Endothelial cell of umbilical vein (primary cell): Measurements from ENCODE around the gene CHAF1A. TPM values are rescaled to one million over a fixed set of nuclear protein-coding genes. Genes with fewer than 3 reads are reported as not detected.

Experiments used
- BruUV-seq: library from RNA; stranded (reverse); fragments of 400-500 nt; replicated peaks from 2 replicates; lab custom pipeline; 2021; lab: Mats Ljungman, UMichigan
- CTCF ChIA-PET: fragments of 300-600, 350-600 bp; sonication (Branson Sonifier 250); formaldehyde crosslinking; loops from one replicate; lab custom pipeline; 2021; ENCODE audit warnings: antibody characterized with exemption, inconsistent platforms; lab: Charles Lee
- POLR2A ChIA-PET: fragments of 300-600, 350-600 bp; sonication (Branson Sonifier 250); formaldehyde crosslinking; loops from one replicate; lab custom pipeline; 2021; ENCODE audit warnings: antibody characterized with exemption, inconsistent platforms; lab: Charles Lee
- DNase-seq: peaks from one replicate; pipeline ENCODE4 v3.0.0-alpha.2; 2011; ENCODE audit warnings: low read depth, low spot score
- FAIRE-seq: peaks from 2 replicates; lab custom pipeline; 2011; peaks lifted over from hg19 to GRCh38; lab: Jason Lieb, UNC
- H2AFZ ChIP-seq: 2 replicates; pipeline ENCODE4 v1.6.0; 2012; ENCODE audit warnings: low read depth, low read length, control low read depth, inconsistent platforms
- H3K27ac ChIP-seq: 2 replicates; pipeline ENCODE4 v1.5.1; 2011; ENCODE audit warnings: low read depth, mild to moderate bottlenecking, control low read depth, low read length, moderate library complexity; ENCODE audit not compliant: insufficient read depth
- H3K27me3 ChIP-seq, 2 experiments: 2 replicates each; pipeline versions ENCODE4 v1.6.0 to v1.6.1; 2011; ENCODE audit warnings: low read length in 2 of 2, mixed read lengths in 1 of 2; ENCODE audit not compliant: control insufficient read depth in 2 of 2, insufficient read depth in 2 of 2
- H3K36me3 ChIP-seq, 2 experiments: 2 replicates in 1 of 2; 3 replicates in 1 of 2; pipeline ENCODE4 v1.5.1; 2011; ENCODE audit warnings: low read length in 2 of 2, mild to moderate bottlenecking in 1 of 2, moderate library complexity in 1 of 2; ENCODE audit not compliant: control insufficient read depth in 2 of 2, insufficient read depth in 2 of 2; ENCODE audit errors: extremely low read depth in 1 of 2
- H3K4me1 ChIP-seq: 3 replicates; pipeline ENCODE4 v1.5.1; 2011; ENCODE audit warnings: mild to moderate bottlenecking, low read length; ENCODE audit not compliant: control insufficient read depth, insufficient read depth; ENCODE audit errors: extremely low read depth
- H3K4me2 ChIP-seq: 2 replicates; pipeline ENCODE4 v1.6.1; 2011; ENCODE audit warnings: low read length, control low read depth, mixed read lengths; ENCODE audit not compliant: insufficient read depth
- H3K4me3 ChIP-seq, 3 experiments: fragments of 200-600 bp in 1 of 3; sonication (generic), shearing (Covaris generic) in 1 of 3; replicated peaks in 1 of 3; 2 replicates each; pipeline ENCODE4 v1.5.1; 2011 to 2016; ENCODE audit warnings: control low read depth in 3 of 3, low read length in 3 of 3, mild to moderate bottlenecking in 2 of 3, inconsistent platforms in 1 of 3, low read depth in 1 of 3, moderate library complexity in 1 of 3; ENCODE audit not compliant: insufficient read depth in 1 of 3
- H3K79me2 ChIP-seq: 2 replicates; pipeline ENCODE4 v1.6.0; 2012; ENCODE audit warnings: low read length, inconsistent platforms; ENCODE audit not compliant: control insufficient read depth, insufficient read depth
- H3K9ac ChIP-seq: replicated peaks from 2 replicates; pipeline ENCODE3; 2011; ENCODE audit warnings: low read length, control low read depth; ENCODE audit not compliant: insufficient read depth; ENCODE audit errors: extremely low read depth
- H3K9me1 ChIP-seq: replicated peaks from 3 replicates; pipeline ENCODE4 v1.6.0; 2011; ENCODE audit warnings: mild to moderate bottlenecking, low read length; ENCODE audit not compliant: control insufficient read depth, insufficient read depth; ENCODE audit errors: extremely low read depth
- H3K9me3 ChIP-seq: replicated peaks from 2 replicates; pipeline ENCODE4 v1.5.1; 2012; ENCODE audit warnings: low read length, inconsistent platforms; ENCODE audit not compliant: control insufficient read depth, insufficient read depth
- H4K20me1 ChIP-seq: replicated peaks from 2 replicates; pipeline ENCODE3; 2011; ENCODE audit warnings: mild to moderate bottlenecking, low read length; ENCODE audit not compliant: control insufficient read depth, insufficient read depth; ENCODE audit errors: extremely low read depth
- CTCF ChIP-seq, 2 donors: IDR thresholded peaks; 1 replicate in 1 of 2; 2 replicates in 1 of 2; pipeline ENCODE4 v1.5.1; 2011; ENCODE audit warnings: low read length in 2 of 2, mild to moderate bottlenecking in 2 of 2, moderate library complexity in 2 of 2, control low read depth in 1 of 2, inconsistent platforms in 1 of 2, low read depth in 1 of 2; ENCODE audit not compliant: insufficient read depth in 1 of 2; ENCODE audit errors: extremely low read depth in 1 of 2
- EZH2 ChIP-seq: IDR thresholded peaks from 2 replicates; pipeline ENCODE4 v1.6.1; 2012; ENCODE audit warnings: borderline replicate concordance, low read depth, mild to moderate bottlenecking, moderate library complexity, low read length, inconsistent platforms; ENCODE audit not compliant: severe bottlenecking
- FOS ChIP-seq: IDR thresholded peaks from 2 replicates; pipeline ENCODE4 v1.6.1; 2011; ENCODE audit warnings: mild to moderate bottlenecking, low read length, moderate library complexity, borderline replicate concordance; ENCODE audit not compliant: insufficient read depth
- GATA2 ChIP-seq: IDR thresholded peaks from 2 replicates; pipeline ENCODE4 v1.7.0; 2011; ENCODE audit warnings: low read depth, mild to moderate bottlenecking, moderate library complexity, mixed read lengths, low read length; ENCODE audit not compliant: insufficient read length, insufficient read depth
- JUN ChIP-seq: IDR thresholded peaks from 2 replicates; pipeline ENCODE4 v1.6.1; 2011; ENCODE audit warnings: borderline replicate concordance, low read depth; ENCODE audit not compliant: insufficient read length, insufficient read depth
- MAX ChIP-seq: IDR thresholded peaks from 2 replicates; pipeline ENCODE4 v1.6.1; 2011; ENCODE audit not compliant: insufficient read depth, insufficient read length
- MYC ChIP-seq: IDR thresholded peaks from one replicate; pipeline ENCODE4 v1.6.1; 2011; ENCODE audit warnings: mild to moderate bottlenecking, low read depth, low read length
- POLR2A ChIP-seq: IDR thresholded peaks from 2 replicates; pipeline ENCODE4 v1.6.1; 2012; ENCODE audit warnings: low read depth, mild to moderate bottlenecking, control low read depth, low read length
- POLR2AphosphoS5 ChIP-seq: IDR thresholded peaks from 2 replicates; pipeline ENCODE4 v1.6.1; 2012; ENCODE audit warnings: low read depth, mild to moderate bottlenecking, control low read depth, low read length, moderate library complexity; ENCODE audit not compliant: insufficient read depth
- dilution Hi-C: fragments of 300-500 bp; cut with MboI; formaldehyde crosslinking; loops from one replicate; pipeline ENCODE4 v1.15.0; 2019; ENCODE audit warnings: low sequenced_read_pairs; ENCODE audit not compliant: extremely low pct_ligation_motif_present
- intact Hi-C: fragments of 100-400 bp; cut with micrococcal nuclease; formaldehyde crosslinking; loops from one replicate; pipeline ENCODE4 v1.10.0; 2022
- polyA plus RNA-seq, 4 experiments: library from polyadenylated mRNA; depleted of rRNA in 3 of 4; stranded (reverse) in 3 of 4; unstranded in 1 of 4; fragments of >200 nt; gene quantifications; 2 replicates each; pipeline versions ENCODE4 v1.2.1 to v1.2.3, GENCODE V29; 2011 to 2012; ENCODE audit warnings: missing spikeins in 1 of 4
- total RNA-seq: library from RNA; stranded (reverse); gene quantifications from 2 replicates; pipeline ENCODE4 v1.2.3, GENCODE V29; 2021

CHAF1A gene
- total and polyA plus RNA-seq, 2 donors (not counting 3 experiments of a cell fraction or from before 2014, with no cell fraction given), result 19.5 to 44.5 TPM

- Histone ChIP-seq H4K20me1 (no peaks in the 10 kb centered on the region), H3K4me3 (peak overlapping the region in 1 of 3 experiments; percentile 3), H3K9me3 (no peaks in the 10 kb centered on the region), H3K4me2 (peak overlapping the region; percentile 40), H3K9me1 (no peaks in the 10 kb centered on the region), H3K4me1 (peaks cover 64% of the 10 kb centered on the region), H3K27ac (peak overlapping the region; percentile 88), H3K9ac (peak overlapping the region; percentile 75), H3K79me2 (peaks cover 80% of the 10 kb centered on the region), H2AFZ (no peak overlapping the region), H3K36me3 (peaks cover 5 to 6% of the 10 kb centered on the region in 2 experiments), H3K27me3 (no peaks in the 10 kb centered on the region)
- DNase-seq (no peak), FAIRE-seq (peak; percentile 12)
- dilution Hi-C loops, result no loop called here
- ChIA-PET CTCF (interaction anchor here (0.6 to 7.9 kb wide), 6 partner anchors 10 to 127 kb away, joined by 3 to 105 read pairs (median 25); partner anchors contain the start of genes CHAF1A, MPND and SH3GL1), POLR2A (interaction anchor here (0.9 to 1.5 kb wide), 4 partner anchors 9 to 49 kb away, joined by 3 to 4 read pairs (median 3); partner anchors contain the start of genes CHAF1A and SH3GL1)
- TF ChIP-seq POLR2AphosphoS5 (no peak), POLR2A (no peak), EZH2 (no peak), MYC (no peak), GATA2 (no peak), JUN (no peak), CTCF (IDR thresholded peaks at IDR 0.05; ENCODE audit: extremely low read depth in 1 of 2, insufficient read depth in 1 of 2, low read depth in 1 of 2, low read length in 2 of 2) (no peak), MAX (no peak), FOS (no peak)
- intact Hi-C loops, result loop anchor here (1.0 kb wide), 2 partner anchors 9 to 80 kb away; partner anchors contain the start of gene SH3GL1
- no TSS peak for BruUV-seq
These were observed 11.1 kb upstream of the CHAF1A start for GRCh38 chr19:4391306-4391693.
